Stimulated activated CD8-positive, alpha-beta memory T cell treated with anti-CD3 and anti-CD28 coated beads, Interleukin-12 subunit alpha, Interleukin-12 subunit beta, amount 100 ng/mL, for 1 hour (primary cell): ENCODE measurements around the gene PATL2.
"Not testable (repeated sequence)": the region's sequence is repeated elsewhere in the genome, so short reads cannot be mapped to it uniquely, and the experiment has no call there.

Source experiments
- DNase-seq: peaks from one replicate; pipeline ENCODE4 v3.0.0-alpha.2; 2020; ENCODE audit warnings: low read depth

Gene PATL2

DNA sequence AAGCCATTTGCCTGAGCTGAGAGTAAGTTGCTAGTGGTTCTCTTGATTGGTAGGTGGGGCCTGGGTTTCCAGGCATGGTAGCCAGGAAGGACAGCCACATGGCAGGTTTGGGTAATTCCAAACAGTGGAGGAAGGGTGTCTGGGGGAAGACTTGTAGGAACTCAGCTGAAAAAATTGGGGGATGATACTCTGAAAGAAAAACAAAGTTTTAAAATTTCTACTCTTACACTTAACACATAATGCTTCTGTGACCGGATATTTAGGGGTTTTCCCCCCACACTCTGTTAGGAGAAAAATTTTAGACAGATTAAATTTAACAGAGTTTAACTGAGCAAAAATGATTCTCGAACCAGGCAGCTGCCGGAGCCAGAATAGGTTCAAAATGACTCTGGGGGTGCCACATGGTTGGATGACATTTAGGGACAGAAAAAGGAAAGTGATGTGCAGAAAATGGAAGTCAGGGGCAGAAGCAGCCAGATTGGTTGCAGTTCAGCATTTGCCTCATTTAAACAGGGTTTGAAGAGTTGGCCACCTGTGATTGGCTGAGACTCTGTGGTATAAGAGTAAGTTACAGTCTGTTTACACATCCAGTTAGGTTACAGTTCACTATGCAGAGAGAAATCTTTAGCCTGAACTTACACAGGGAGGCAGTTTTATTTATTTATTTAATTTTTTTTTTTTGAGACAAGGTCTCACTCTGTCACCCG is 8.3 kb upstream of the PATL2 start:
- DNase-seq, result no peak

DNA sequence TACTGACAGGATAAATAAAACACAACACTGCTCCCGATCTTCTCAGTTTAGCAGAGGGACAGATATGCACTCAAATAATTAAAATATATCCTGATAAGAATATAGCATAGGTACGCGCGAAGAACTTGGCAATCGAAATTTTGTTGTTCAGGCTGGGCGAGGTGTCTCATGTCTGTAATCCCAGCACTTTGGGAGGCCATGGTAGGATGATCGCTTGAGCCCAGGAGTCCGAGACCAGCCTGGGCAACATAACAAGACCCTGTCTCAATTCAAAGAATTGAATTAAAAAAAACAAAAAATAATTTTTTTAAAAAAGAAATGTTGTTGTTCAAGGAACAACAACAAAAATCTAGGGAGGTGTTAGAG is 7.8 kb upstream of the PATL2 start:
- no peak for DNase-seq

DNA sequence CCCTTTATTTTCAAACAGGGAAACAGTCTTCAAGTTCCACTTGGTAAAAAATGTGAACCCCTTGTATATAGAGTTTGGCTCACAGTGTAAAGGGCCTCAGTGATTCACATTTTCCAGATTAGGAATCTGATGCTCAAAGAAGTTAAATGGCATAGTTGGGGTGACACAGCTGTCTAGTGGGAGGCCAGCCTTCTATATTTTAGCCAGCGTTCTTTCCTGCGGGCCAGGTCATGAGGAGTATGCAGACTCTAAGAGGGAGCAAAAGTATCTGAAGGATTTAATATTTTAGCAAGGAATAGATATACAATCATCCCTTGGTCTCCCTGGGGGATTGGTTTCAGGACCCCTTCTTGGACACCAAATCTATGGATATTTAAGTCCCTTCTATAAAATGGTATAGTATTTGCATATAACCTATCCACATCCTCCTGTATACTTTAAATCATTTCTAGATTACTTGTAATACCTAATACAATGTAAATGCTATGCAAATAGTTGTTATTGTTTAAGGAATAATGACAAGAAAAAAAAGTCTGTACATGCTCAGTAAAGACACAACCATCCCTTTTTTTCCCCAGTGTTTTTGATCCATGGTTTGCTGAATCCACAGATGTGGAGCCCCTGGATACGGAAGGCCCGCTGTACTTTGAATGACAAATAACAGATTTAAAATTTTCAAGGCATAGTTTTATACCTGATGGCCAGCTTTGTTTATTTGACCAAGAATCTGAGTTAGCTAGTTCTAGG is 7.2 kb upstream of the PATL2 start:
- no peak for DNase-seq

DNA sequence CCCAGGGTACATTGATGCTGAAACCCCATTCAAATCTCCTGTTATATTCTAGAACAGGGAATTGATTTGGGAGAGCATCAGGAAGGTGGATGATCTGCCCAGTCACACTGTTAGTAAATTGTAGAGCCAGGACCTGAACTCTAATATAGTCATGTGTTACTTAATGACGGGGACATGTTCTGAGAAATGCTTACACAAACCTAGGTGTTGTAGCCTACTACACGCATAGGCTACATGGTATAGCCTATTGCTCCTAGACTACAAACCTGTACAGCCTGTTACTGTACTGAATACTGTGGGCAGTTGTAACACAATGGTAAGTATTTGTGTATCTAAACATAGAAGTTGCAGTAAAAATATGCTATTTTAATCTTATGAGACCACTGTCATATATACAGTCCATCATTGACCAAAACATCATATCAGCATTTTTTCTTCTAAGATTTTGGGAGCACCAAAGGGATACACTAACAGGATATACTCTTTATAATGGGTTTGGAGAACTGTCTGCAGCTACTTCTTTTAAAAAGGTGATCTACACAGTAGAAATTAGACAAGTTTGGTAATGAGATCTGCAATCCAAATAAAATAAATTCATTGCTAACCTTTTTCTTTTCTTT is 6.0 kb upstream of the PATL2 start:
- no peak for DNase-seq

DNA sequence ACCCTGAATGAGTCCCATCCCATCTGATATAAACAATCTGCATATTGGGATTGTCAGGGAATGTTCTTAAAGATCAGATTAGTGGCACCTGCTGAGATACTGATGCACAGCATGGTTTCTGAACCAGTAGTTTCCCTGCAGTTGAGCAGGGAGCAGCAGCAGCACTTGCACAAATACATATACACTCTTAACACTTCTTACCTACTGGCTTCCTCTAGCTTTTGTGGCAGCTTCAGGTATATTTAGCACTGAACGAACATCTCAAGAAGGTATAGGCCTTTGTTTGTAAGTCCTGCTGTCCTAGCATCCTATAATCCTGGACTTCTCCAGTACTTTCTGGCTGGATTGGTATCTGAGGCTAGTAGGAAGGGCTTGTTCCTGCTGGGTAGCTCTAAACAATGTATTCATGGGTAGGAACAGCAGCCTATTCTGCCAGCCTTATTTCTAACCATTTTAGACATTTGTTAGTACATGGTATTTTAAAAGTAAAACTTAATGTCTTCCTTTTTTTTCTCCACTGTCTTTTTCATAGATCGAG is 4.7 kb upstream of the PATL2 start:
- DNase-seq, result no peak

DNA sequence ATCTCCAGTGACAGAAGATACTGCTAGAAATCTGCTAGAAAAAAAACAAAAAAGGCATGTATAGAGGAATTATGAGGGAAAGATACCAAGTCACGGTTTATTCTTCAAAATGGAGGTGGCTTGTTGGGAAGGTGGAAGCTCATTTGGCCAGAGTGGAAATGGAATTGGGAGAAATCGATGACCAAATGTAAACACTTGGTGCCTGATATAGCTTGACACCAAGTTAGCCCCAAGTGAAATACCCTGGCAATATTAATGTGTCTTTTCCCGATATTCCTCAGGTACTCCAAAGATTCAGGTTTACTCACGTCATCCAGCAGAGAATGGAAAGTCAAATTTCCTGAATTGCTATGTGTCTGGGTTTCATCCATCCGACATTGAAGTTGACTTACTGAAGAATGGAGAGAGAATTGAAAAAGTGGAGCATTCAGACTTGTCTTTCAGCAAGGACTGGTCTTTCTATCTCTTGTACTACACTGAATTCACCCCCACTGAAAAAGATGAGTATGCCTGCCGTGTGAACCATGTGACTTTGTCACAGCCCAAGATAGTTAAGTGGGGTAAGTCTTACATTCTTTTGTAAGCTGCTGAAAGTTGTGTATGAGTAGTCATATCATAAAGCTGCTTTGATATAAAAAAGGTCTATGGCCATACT is 4.1 kb upstream of the PATL2 start:
- no peak for DNase-seq

DNA sequence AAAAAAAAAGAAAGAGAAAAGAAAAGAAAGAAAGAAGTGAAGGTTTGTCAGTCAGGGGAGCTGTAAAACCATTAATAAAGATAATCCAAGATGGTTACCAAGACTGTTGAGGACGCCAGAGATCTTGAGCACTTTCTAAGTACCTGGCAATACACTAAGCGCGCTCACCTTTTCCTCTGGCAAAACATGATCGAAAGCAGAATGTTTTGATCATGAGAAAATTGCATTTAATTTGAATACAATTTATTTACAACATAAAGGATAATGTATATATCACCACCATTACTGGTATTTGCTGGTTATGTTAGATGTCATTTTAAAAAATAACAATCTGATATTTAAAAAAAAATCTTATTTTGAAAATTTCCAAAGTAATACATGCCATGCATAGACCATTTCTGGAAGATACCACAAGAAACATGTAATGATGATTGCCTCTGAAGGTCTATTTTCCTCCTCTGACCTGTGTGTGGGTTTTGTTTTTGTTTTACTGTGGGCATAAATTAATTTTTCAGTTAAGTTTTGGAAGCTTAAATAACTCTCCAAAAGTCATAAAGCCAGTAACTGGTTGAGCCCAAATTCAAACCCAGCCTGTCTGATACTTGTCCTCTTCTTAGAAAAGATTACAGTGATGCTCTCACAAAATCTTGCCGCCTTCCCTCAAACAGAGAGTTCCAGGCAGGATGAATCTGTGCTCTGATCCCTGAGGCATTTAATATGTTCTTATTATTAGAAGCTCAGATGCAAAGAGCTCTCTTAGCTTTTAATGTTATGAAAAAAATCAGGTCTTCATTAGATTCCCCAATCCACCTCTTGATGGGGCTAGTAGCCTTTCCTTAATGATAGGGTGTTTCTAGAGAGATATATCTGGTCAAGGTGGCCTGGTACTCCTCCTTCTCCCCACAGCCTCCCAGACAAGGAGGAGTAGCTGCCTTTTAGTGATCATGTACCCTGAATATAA is 2.2 kb upstream of the PATL2 start:
- no peak for DNase-seq

DNA sequence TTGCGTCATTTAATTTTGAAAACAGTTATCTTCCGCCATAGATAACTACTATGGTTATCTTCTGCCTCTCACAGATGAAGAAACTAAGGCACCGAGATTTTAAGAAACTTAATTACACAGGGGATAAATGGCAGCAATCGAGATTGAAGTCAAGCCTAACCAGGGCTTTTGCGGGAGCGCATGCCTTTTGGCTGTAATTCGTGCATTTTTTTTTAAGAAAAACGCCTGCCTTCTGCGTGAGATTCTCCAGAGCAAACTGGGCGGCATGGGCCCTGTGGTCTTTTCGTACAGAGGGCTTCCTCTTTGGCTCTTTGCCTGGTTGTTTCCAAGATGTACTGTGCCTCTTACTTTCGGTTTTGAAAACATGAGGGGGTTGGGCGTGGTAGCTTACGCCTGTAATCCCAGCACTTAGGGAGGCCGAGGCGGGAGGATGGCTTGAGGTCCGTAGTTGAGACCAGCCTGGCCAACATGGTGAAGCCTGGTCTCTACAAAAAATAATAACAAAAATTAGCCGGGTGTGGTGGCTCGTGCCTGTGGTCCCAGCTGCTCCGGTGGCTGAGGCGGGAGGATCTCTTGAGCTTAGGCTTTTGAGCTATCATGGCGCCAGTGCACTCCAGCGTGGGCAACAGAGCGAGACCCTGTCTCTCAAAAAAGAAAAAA is 1.4 kb upstream of the PATL2 start:
- DNase-seq, result no peak

DNA sequence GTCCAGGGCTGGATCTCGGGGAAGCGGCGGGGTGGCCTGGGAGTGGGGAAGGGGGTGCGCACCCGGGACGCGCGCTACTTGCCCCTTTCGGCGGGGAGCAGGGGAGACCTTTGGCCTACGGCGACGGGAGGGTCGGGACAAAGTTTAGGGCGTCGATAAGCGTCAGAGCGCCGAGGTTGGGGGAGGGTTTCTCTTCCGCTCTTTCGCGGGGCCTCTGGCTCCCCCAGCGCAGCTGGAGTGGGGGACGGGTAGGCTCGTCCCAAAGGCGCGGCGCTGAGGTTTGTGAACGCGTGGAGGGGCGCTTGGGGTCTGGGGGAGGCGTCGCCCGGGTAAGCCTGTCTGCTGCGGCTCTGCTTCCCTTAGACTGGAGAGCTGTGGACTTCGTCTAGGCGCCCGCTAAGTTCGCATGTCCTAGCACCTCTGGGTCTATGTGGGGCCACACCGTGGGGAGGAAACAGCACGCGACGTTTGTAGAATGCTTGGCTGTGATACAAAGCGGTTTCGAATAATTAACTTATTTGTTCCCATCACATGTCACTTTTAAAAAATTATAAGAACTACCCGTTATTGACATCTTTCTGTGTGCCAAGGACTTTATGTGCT is 721 bp upstream of the PATL2 start:
- DNase-seq, result no peak

DNA sequence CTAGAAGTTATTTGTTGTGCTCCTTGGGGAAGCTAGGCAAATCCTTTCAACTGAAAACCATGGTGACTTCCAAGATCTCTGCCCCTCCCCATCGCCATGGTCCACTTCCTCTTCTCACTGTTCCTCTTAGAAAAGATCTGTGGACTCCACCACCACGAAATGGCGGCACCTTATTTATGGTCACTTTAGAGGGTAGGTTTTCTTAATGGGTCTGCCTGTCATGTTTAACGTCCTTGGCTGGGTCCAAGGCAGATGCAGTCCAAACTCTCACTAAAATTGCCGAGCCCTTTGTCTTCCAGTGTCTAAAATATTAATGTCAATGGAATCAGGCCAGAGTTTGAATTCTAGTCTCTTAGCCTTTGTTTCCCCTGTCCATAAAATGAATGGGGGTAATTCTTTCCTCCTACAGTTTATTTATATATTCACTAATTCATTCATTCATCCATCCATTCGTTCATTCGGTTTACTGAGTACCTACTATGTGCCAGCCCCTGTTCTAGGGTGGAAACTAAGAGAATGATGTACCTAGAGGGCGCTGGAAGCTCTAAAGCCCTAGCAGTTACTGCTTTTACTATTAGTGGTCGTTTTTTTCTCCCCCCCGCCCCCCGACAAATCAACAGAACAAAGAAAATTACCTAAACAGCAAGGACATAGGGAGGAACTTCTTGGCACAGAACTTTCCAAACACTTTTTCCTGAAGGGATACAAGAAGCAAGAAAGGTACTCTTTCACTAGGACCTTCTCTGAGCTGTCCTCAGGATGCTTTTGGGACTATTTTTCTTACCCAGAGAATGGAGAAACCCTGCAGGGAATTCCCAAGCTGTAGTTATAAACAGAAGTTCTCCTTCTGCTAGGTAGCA is 657 bp downstream of the PATL2 start:
- no peak for DNase-seq

DNA sequence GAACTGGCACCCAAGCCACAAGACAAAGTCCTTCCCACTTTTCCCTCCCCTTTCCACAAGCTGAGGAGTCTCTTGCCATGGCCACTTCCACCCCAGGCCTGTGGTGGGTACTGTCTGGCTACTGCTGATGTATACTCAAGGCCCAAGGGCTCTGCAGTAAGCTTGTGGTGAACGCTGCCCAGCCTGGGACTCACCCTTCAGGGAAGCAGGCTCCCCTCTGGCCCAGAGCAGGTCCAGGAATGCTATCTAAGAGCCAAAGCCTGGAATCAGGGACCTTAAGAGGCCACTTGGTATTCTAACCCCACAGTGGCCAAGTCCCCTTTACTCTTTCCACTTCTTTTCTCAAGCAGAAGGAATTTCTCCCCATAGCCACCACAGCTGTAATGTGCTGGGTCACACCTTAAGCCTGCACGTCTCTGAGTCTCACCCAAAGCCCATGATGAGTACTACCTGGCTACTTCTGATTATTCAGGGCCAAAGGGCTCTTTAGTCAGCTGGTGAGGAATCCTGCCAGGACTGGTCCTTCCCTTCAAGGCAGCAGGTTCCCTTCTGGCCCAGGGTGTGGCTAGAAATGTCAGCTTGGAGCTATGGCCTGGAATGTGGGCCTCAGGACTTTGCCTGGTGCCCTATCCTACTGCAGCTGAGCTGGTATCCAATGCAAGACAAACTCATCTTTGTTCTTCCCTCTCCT is 4.0 kb downstream of the PATL2 start:
- no peak for DNase-seq

DNA sequence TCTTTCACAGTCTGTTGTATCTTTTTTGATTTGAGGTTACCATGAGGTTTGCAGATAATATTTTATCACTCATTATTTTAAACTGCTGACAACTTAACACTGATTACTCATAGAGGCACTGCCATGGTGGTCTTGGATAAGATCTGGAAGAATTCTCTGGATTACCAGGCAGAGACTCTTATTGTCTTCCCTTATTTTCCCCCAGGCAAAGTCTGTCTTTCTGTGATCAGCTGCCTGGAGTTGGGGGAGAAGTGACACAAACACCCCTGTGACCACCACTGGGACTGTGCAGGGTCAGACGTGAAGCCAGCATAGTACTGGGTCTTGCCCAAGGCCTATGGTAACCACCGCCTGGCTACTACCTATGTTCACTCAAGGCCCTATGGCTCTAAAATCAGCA is 4.7 kb downstream of the PATL2 start:
- DNase-seq, result no peak

DNA sequence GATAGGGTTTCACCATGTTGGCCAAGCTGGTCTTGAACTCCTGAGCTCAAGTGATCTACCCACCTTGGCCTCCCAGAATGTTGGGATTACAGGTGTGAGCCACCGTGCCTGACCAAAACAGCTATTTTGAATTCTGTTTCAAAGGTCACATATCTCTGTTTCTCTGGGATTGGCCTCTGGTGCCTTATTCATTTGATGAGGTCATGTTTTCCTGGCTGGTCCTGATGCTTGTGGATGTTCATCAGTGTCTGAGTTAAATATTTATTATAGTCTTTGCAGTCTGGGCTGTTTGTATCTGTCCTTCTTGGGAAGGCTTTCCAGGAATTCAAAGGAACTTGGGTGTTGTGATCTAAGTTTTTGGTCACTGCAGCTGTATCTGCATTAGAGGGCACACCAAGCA is 5.1 kb downstream of the PATL2 start:
- no peak for DNase-seq

DNA sequence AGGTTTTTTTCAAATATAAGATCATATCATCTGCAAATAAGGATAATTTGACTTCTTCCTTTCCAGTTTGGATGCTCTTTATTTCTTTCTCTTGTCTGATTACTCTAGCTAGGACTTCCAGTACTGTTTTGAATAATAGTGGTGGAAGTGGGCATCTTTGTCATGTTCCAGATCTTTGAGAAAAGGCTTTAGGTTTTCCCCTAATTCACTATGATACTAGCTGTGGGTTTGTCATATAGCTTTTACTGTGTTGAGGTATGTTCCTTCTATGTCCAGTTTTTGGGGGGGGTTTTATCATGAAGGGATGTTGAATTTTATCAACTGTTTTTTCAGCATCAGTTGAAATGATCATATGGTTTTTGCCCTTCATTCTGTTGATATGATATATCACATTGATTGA is 10.4 kb downstream of the PATL2 start:
- DNase-seq, result not testable (repeated sequence)

DNA sequence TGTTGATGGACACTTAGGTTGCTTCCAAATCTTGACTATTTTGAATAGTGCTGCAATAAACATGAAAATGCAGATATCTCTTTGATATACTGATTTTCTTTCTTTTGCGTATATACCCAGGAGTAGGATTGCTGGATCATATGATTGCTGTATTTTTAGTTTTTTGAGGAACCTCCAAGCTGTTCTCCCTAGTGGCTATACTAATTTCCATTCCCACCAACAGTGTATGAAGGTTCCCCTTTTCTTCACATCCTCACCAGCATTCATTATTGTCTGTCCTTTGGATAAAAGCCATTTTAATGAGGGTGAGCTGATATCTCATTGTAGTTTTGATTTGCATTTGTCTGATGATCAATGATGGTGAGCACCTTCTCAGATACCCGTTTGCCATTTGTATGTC is 12.5 kb downstream of the PATL2 start:
- no peak for DNase-seq

DNA sequence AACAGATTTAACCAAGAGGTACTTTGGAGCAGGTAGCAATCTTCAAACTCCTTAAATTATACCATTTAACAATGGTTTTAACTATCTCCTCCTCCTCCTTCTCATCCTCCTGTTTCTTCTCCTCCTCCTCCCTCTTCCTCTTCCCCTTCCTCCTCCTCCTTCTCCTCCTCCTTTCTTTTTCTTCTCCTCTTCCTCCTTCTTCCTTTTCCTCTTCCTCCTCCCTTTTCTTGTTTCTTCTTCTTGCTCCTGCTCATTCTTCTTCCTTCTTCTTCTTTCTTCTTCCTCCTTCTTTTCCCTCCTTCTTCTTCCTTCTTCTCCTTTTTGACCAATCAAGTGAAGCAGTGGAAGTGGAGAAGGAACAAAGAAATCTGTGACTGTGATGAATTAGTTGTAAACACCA is 14.1 kb downstream of the PATL2 start:
- DNase-seq, result no peak

DNA sequence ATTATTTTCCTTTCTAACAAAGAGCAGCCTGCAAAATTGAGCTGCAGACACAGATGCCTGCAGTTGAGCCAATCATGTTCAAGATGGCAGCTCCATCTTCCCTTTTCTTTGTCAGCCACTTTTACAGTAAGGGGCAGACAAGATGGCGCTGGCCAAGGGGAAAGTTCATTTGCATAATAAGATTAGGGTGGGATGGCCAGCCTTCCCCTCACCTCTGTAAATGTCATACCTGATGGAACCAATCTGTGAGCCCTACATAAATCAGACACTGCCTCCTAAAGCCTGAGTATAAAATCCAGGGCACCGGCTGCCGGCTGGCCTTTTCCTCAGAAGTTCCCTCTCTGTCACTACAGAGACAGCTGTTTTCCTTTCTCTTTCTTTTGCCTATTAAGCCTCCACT is 15.8 kb downstream of the PATL2 start:
- DNase-seq, result no peak

DNA sequence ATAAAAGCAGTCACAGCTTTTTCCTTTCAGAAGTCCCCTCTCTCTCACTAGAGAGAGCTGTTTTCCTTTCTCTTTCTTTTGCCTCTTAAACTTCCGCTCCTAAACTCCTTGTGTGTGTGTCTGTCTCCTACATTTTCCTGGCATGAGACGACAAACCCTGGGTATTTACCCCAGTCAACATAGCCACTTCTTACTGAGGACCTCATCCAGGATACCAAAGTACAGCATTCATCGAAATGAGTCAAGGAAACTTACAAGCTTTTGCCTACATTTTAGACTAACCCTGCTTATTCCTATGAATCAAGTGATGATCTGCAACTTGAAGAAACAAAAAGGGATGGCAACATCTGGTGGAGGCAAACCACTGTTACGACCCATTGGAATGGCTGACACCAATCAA is 16.7 kb downstream of the PATL2 start:
- DNase-seq, result no peak

DNA sequence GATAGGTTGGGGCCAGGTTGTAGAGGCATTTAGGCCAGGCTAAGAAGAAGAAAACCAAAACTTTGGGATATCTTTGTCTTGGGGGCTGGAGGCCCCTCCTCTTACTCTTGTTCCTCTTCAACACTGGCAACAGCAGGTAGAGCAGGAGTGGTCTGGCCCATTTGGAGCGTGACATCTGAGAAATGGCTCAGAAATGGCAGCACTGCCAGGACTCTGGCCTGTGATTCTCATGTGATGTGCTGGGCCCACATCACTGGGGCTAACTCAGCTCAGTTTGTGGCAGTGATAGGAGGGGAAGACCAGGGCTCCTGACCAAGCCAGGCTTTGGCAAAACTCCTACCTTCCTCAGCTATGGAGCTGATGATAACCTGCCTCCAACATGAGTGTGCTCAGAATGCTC is 18.5 kb downstream of the PATL2 start:
- no peak for DNase-seq
